GM23248 (cell line): ENCODE results near the gene FOXL3. TPM values are rescaled to one million over a fixed set of nuclear protein-coding genes. Genes with fewer than 3 reads are reported as not detected.
A peak's percentile ranks its signal among the peaks of the same experiment; 100 is the strongest.

Experiments used
- DNase-seq: peaks from one replicate; pipeline ENCODE4 v3.0.0-alpha.2; 2015
- H2AFZ ChIP-seq: fragments of 200-600 bp; sonication (generic); 2 replicates; pipeline ENCODE4 v1.6.1; 2016; ENCODE audit warnings: antibody characterized with exemption
- H3F3A ChIP-seq: fragments of 200-600 bp; sonication (generic); 2 replicates; pipeline ENCODE4 v1.6.1; 2016; ENCODE audit warnings: mild to moderate bottlenecking, antibody characterized with exemption, mixed run types; ENCODE audit not compliant: insufficient read depth
- H3K27ac ChIP-seq: fragments of 200-600 bp; sonication (generic); 2 replicates; pipeline ENCODE4 v1.5.1; 2016; ENCODE audit warnings: mild to moderate bottlenecking
- H3K27me3 ChIP-seq: fragments of 200-600 bp; sonication (generic); replicated peaks from 2 replicates; pipeline ENCODE4 v1.6.1; 2016; ENCODE audit warnings: mild to moderate bottlenecking; ENCODE audit not compliant: insufficient read depth
- H3K36me3 ChIP-seq: fragments of 200-600 bp; sonication (generic); 2 replicates; pipeline ENCODE4 v1.6.1; 2016; ENCODE audit warnings: low read depth, mild to moderate bottlenecking
- H3K4me1 ChIP-seq: fragments of 200-600 bp; sonication (generic); 2 replicates; pipeline ENCODE4 v1.6.1; 2016; ENCODE audit warnings: mild to moderate bottlenecking; ENCODE audit not compliant: insufficient read depth
- H3K4me2 ChIP-seq: fragments of 200-600 bp; sonication (generic); one replicate; pipeline ENCODE4 v1.6.1; 2016; ENCODE audit warnings: mild to moderate bottlenecking; ENCODE audit not compliant: unreplicated experiment
- H3K4me3 ChIP-seq: fragments of 200-600 bp; sonication (generic); 2 replicates; pipeline ENCODE4 v1.5.1; 2016; ENCODE audit warnings: mild to moderate bottlenecking
- H3K79me2 ChIP-seq: fragments of 200-600 bp; sonication (generic); 2 replicates; pipeline ENCODE4 v1.6.1; 2016; ENCODE audit warnings: mild to moderate bottlenecking; ENCODE audit not compliant: insufficient read depth
- H3K9ac ChIP-seq: fragments of 200-600 bp; sonication (generic); 2 replicates; pipeline ENCODE4 v1.6.1; 2016; ENCODE audit warnings: mild to moderate bottlenecking
- H3K9me2 ChIP-seq: fragments of 200-600 bp; sonication (generic); 2 replicates; pipeline ENCODE4 v1.6.1; 2016; ENCODE audit warnings: mixed run types, mild to moderate bottlenecking, moderate library complexity; ENCODE audit not compliant: insufficient read depth
- H3K9me3 ChIP-seq: fragments of 200-600 bp; sonication (generic); one replicate; pipeline ENCODE4 v1.6.1; 2017; ENCODE audit warnings: low read depth
- H4K20me1 ChIP-seq: fragments of 200-600 bp; sonication (generic); 2 replicates; pipeline ENCODE4 v1.6.0; 2016; ENCODE audit not compliant: insufficient read depth
- EZH2 ChIP-seq: fragments of 200-600 bp; sonication (generic); IDR thresholded peaks from 2 replicates; pipeline ENCODE4 v1.6.1; 2018; ENCODE audit warnings: antibody characterized with exemption, mild to moderate bottlenecking; ENCODE audit not compliant: insufficient read depth, poor library complexity, severe bottlenecking
- EZH2phosphoT487 ChIP-seq: fragments of 200-600 bp; sonication (generic); IDR thresholded peaks from 2 replicates; pipeline ENCODE4 v1.6.1; 2018; ENCODE audit warnings: antibody characterized with exemption, moderate library complexity, mild to moderate bottlenecking, low read depth; ENCODE audit not compliant: insufficient read depth
- WGBS, 2 experiments: methylation state at CpG; one replicate each; pipeline ENCODE4 v1.1.6; 2015 to 2017; ENCODE audit warnings: low lambda C conversion rate in 2 of 2, low coverage in 1 of 2; ENCODE audit errors: missing lambda C conversion rate in 2 of 2; 5-methylcytosine and 5-hydroxymethylcytosine counted together
- in situ Hi-C: fragments of 300-500 bp; cut with MboI; formaldehyde crosslinking; loops from 2 replicates; pipeline ENCODE4 v1.15.0; 2020
- polyA plus RNA-seq: library from polyadenylated mRNA; unstranded; fragments of >200 nt; fragmentation: Nextera tagmentation; extraction: Ambion mirVana; gene quantifications from 2 replicates; pipeline ENCODE4 v1.2.1, GENCODE V29; 2016
- total RNA-seq: library from RNA; depleted of rRNA; stranded (reverse); fragments of >200 nt; shearing (Covaris generic); gene quantifications from 2 replicates; pipeline ENCODE4 v1.2.3, GENCODE V29; 2014

The FOXL3 gene
- total and polyA plus RNA-seq, 2 experiments from 2014 or later = not detected

DNA sequence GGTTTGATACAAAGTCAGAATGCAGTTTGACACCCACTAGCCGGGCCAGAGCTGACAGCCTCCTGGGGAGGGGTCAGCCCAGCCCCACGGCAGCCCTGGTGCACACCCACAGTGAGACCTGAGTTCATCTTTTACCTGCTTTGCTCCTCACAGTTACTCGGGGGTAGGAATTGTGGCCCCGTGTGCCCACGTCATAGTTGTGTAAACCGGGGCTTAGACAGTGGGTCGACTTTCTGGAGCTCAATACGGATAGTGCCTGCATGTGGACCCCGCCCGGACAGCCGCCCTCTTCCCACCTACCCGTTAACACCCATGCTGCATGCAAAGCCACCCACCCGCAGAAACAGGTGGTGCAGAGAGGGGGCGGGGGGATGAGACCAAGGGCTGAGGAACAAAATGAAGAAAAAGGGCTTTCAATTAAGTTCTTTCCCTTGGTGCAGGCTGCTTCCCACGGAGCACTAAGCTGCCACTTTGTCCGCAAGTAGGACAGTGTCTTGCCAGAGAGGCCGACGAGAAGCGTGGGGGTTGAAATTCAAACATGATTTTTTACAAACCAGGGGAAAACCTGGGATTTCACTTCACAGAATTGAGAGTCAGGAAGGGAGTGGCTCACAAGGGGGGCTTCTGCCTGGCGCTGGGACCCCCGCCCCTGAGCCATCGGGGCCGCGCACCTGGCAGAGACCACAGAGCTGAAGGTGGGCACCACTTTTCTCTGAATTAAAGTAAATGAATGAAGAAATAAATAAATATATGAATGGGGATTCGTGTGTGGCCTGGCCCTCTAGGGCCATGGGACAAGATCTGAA lies 24.6 kb upstream of the FOXL3 start:
- Histone ChIP-seq H3K9me3 (no peaks in the 10 kb centered on the region), H3K36me3 (peaks cover 5% of the 10 kb centered on the region; the same call in 1 of the 2 replicates), H3K79me2 (no peaks in the 10 kb centered on the region), H3K9me2 (no peaks in the 10 kb centered on the region), H2AFZ (no peak overlapping the region), H3F3A (peaks cover 28% of the 10 kb centered on the region), H3K4me3 (no peak overlapping the region), H3K4me1 (no peaks in the 10 kb centered on the region), H3K4me2 (no peak overlapping the region), H4K20me1 (no peaks in the 10 kb centered on the region), H3K27me3 (no peaks in the 10 kb centered on the region), H3K9ac (no peak overlapping the region), H3K27ac (no peak overlapping the region)
- peak; percentile 34 for DNase-seq
- WGBS, 2 experiments = 45 to 47% methylated on average over 24 to 25 of the region's 25 CpGs
- no peak for TF ChIP-seq EZH2phosphoT487
- TF ChIP-seq EZH2 = no peak
- in situ Hi-C loops = no loop called here

DNA sequence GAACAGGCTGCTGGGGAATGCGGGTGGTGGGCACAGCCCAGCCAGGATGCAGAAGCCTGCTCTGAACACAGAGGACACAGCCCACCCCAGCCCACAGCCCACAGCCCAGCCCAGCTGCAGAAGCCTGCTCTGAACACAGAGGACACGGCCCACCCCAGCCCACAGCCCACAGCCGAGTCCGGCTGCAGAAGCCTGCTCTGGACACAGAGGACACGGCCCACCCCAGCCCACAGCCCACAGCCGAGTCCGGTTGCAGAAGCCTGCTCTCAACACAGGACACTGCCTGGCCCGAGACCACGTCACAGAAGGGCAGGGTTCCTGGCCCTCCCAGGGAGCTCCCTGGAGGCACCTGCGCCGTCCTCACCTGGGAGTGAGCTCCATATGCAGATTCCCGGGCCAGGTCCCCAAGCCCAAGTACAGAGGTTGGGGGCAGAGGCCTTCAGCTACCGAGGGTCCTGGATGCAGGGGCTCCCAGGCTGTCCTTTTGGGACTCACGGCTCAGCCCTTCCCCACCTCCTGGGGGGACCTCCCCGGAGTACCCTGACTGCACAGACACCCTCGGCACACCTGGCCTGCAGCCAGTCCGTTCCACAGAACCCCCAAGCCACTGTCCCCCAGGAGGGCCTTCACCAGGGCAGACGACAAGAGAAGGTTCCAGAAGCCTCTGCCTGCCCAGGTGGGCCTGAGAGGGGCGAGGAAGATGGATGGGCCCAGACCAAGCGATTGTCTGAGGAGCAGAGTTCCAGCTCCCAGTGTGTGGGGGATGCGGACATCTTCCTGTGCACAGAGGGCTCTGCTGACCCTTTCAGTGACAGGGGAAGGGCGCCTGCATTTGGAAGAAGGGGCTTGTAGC lies 23.7 kb upstream of the FOXL3 start:
- no peak overlapping the region for H3K9ac ChIP-seq
- no peaks in the 10 kb centered on the region for H3K27me3 ChIP-seq
- no peaks in the 10 kb centered on the region for H4K20me1 ChIP-seq
- no peak for DNase-seq
- no peaks in the 10 kb centered on the region for H3K9me3 ChIP-seq
- in situ Hi-C loops = no loop called here
- no peaks in the 10 kb centered on the region for H3K9me2 ChIP-seq
- H3K79me2 ChIP-seq = no peaks in the 10 kb centered on the region
- H3K4me1 ChIP-seq = no peaks in the 10 kb centered on the region
- H3K4me2 ChIP-seq = no peak overlapping the region
- peaks cover 27% of the 10 kb centered on the region for H3F3A ChIP-seq
- no peak overlapping the region for H3K4me3 ChIP-seq
- no peaks in the 10 kb centered on the region; the same call in 1 of the 2 replicates for H3K36me3 ChIP-seq
- TF ChIP-seq EZH2 (no peak), EZH2phosphoT487 (no peak)
- 58 to 59% methylated on average over 21 to 22 of the region's 22 CpGs for WGBS, 2 experiments
- no peak overlapping the region for H2AFZ ChIP-seq
- H3K27ac ChIP-seq = no peak overlapping the region

DNA sequence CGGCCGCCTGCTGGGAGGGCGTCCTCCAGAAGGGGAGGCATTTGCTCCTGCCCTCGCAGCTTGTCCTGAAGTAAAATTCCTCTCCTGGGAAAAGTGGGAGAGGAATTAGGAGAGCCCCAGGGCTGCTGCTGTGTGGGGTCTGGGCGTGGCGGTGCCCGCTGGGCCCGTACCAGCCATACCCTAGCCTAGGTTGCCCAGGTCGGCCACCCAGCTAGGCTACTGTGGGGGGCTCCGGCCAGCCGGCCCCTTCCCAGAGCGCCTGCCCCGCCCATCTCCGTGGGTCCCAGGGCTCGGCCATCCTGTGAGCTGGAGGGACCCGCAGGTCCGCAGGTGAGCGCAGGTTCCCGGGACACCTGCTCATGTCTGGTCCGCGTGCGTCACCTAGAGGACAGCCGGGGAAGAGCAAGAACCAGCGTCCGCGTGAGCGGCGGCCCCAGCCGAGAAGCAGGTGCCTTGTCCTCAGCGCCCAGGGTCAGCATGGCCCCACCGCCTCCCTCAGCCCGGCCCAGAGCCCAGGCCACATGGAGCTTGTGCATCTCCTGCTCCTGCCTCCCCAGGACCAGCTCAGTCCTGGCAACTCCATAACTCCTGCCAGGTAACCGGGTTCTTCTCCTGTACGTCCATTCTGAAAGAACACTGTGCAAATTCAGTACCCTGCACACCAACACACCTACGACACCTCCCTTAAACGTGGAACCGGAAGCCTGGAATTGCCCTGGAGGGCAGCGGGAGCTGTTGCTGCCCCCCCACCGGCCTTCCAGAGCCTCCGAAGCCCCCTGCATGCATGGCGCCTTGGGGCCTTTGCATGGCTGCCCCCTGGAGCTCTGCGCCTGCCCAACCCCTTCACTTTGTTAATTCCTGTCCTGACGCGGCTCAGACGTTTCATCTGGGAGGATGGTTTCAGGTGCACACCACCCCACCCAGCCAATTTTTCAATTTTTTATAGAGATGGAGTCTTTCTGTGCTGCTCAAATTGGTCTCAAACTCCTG lies 22.8 kb upstream of the FOXL3 start:
- Histone ChIP-seq H4K20me1 (no peaks in the 10 kb centered on the region), H3K4me2 (no peak overlapping the region), H3K27me3 (no peaks in the 10 kb centered on the region), H3K9me3 (no peaks in the 10 kb centered on the region), H3K36me3 (no peaks in the 10 kb centered on the region), H3K9ac (no peak overlapping the region), H3K27ac (no peak overlapping the region), H3K4me1 (no peaks in the 10 kb centered on the region), H3K4me3 (no peak overlapping the region), H3K79me2 (no peaks in the 10 kb centered on the region), H3F3A (peaks cover 18% of the 10 kb centered on the region), H2AFZ (no peak overlapping the region), H3K9me2 (no peaks in the 10 kb centered on the region)
- in situ Hi-C loops = no loop called here
- TF ChIP-seq EZH2phosphoT487 = no peak
- no peak for TF ChIP-seq EZH2
- 84 to 85% methylated on average over 28 to 45 of the region's 45 CpGs for WGBS, 2 experiments
- DNase-seq = no peak

DNA sequence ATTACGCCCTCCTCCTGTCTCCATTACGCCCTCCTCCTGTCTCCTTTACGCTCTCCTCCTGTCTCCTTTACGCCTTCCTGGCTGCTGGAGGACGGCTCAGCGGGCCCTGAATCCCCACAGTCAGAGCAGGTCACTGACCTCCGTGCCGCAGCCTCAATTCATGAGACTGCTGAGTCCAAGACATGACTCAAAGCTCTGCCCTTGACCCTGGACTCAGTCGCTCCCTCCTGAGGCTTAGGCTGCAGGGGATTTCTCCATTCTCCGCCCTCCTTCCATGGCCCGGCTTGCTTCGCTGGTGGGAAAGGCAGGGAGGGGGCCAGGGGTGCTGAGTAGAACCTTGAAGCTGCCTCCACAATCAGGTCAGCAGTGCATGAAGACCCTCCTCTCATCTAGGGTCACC lies 21.0 kb upstream of the FOXL3 start:
- WGBS, 2 experiments = 89 to 94% methylated on average over 9 to 12 of the region's 12 CpGs
- Histone ChIP-seq H4K20me1 (no peaks in the 10 kb centered on the region), H3K9me3 (no peaks in the 10 kb centered on the region), H3F3A (peaks cover 11% of the 10 kb centered on the region), H3K36me3 (no peaks in the 10 kb centered on the region), H3K9me2 (no peaks in the 10 kb centered on the region), H3K4me2 (no peak overlapping the region), H2AFZ (no peak overlapping the region), H3K27me3 (no peaks in the 10 kb centered on the region), H3K9ac (no peak overlapping the region), H3K79me2 (no peaks in the 10 kb centered on the region), H3K27ac (no peak overlapping the region), H3K4me3 (no peak overlapping the region), H3K4me1 (no peaks in the 10 kb centered on the region)
- no peak for DNase-seq
- no peak for TF ChIP-seq EZH2
- TF ChIP-seq EZH2phosphoT487 = no peak
- in situ Hi-C loops = no loop called here
